Measurements from ENCODE around the gene CEMIP. TPM values are rescaled to one million over a fixed set of nuclear protein-coding genes. Genes with fewer than 3 reads are reported as not detected.

Gene CEMIP
- polyA plus RNA-seq, 1 of the 3 experiments (the other 2 are of a cell fraction): 27.8 TPM

DNA sequence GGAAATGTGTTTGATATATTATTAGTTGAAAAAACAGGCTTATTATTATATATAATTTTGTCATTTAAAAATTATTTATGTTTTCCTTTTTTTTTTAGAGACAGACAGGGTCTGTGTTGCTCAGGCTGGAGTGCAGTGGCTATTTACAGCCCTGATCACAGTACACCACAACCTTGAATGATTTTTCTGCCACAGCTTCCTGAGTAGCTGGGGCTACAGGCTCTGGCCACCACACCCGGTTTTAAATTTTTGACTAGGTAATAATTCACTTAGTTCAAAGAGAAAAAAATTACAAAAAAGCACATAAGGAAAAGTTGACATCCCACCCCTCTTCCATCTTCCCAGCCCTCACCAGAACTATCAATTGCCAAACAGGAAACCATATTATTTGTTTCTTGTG, 4.7 kb upstream of the CEMIP start (continued):
- TF ChIP-seq, protein P1, sequence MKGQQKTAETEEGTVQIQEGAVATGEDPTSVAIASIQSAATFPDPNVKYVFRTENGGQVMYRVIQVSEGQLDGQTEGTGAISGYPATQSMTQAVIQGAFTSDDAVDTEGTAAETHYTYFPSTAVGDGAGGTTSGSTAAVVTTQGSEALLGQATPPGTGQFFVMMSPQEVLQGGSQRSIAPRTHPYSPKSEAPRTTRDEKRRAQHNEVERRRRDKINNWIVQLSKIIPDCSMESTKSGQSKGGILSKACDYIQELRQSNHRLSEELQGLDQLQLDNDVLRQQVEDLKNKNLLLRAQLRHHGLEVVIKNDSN (IDR thresholded peaks at IDR 0.05; ENCODE audit: borderline replicate concordance, low read depth): no peak
- TF ChIP-seq MXI1 (IDR thresholded peaks at IDR 0.05; ENCODE audit: low read depth, low read length): no peak
- no peak for TF ChIP-seq ELF1 (IDR thresholded peaks at IDR 0.05)
- no peak for TF ChIP-seq NFIC (IDR thresholded peaks at IDR 0.05; ENCODE audit: borderline replicate concordance)

DNA sequence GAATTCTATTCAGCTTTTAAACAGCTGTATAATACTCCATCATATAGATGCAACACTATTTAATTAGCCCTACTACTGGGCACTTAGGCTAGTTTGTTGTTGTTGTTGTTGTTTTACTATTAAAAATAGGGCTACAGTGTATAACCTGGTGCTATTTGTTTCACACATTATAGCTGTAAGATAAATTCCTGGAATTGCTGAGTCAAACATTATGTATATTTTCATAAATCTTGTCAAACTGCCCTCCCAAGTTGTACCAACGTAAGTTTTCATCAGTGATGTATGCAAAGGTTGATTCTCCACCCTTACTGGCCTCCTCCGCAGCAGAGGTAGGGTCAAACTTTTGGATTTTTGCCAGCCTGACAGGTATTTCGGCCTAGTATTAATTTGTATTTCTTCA, 3.8 kb upstream of the CEMIP start:
- Histone ChIP-seq H3F3A (replicated peaks; ENCODE audit: insufficient read depth) (peaks cover 6% of the 10 kb centered on the region), H3K79me2 (ENCODE audit: insufficient read depth) (no peaks in the 10 kb centered on the region), H3K27me3 (ENCODE audit: insufficient read depth) (no peaks in the 10 kb centered on the region), H2AFZ (ENCODE audit: low read depth) (no peak overlapping the region), H3K27ac (ENCODE audit: low read depth in 2 of 2, low read length in 1 of 2) (no peak overlapping the region), H3K4me3 (ENCODE audit: low read depth in 2 of 2, low read length in 1 of 2) (no peak overlapping the region), H3K4me1 (ENCODE audit: control insufficient read depth in 1 of 2, insufficient read depth in 2 of 2, low read depth in 1 of 2, low read length in 1 of 2) (peaks cover 0 to 21% of the 10 kb centered on the region in 2 experiments; a peak in 3 of 4 replicates), H3K9ac (no peak overlapping the region), H3K9me3 (no peaks in the 10 kb centered on the region), H3K9me2 (no peaks in the 10 kb centered on the region), H3K4me2 (no peak overlapping the region), H4K20me1 (ENCODE audit: insufficient read depth) (no peaks in the 10 kb centered on the region), H3K36me3 (replicated peaks in 1 of 2; ENCODE audit: control insufficient read depth in 1 of 2, insufficient read depth in 2 of 2, low read length in 1 of 2) (no peaks in the 10 kb centered on the region)
- no peak for DNase-seq
- ChIA-PET CTCF (interaction anchor here (1.2 to 9.4 kb wide), 16 partner anchors 12 to 322 kb away, joined by 4 to 253 read pairs (median 16); partner anchors contain the start of gene ABHD17C), POLR2A (interaction anchor here (1.5 kb wide), 1 partner anchor 207 kb away, joined by 4 read pairs; no protein-coding TSS in a partner anchor)
- TF ChIP-seq, protein P2, sequence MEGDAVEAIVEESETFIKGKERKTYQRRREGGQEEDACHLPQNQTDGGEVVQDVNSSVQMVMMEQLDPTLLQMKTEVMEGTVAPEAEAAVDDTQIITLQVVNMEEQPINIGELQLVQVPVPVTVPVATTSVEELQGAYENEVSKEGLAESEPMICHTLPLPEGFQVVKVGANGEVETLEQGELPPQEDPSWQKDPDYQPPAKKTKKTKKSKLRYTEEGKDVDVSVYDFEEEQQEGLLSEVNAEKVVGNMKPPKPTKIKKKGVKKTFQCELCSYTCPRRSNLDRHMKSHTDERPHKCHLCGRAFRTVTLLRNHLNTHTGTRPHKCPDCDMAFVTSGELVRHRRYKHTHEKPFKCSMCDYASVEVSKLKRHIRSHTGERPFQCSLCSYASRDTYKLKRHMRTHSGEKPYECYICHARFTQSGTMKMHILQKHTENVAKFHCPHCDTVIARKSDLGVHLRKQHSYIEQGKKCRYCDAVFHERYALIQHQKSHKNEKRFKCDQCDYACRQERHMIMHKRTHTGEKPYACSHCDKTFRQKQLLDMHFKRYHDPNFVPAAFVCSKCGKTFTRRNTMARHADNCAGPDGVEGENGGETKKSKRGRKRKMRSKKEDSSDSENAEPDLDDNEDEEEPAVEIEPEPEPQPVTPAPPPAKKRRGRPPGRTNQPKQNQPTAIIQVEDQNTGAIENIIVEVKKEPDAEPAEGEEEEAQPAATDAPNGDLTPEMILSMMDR (IDR thresholded peaks at IDR 0.05): no peak
- no peak for TF ChIP-seq RFX5 (IDR thresholded peaks at IDR 0.05; ENCODE audit: low read length)
- TF ChIP-seq, protein P3, sequence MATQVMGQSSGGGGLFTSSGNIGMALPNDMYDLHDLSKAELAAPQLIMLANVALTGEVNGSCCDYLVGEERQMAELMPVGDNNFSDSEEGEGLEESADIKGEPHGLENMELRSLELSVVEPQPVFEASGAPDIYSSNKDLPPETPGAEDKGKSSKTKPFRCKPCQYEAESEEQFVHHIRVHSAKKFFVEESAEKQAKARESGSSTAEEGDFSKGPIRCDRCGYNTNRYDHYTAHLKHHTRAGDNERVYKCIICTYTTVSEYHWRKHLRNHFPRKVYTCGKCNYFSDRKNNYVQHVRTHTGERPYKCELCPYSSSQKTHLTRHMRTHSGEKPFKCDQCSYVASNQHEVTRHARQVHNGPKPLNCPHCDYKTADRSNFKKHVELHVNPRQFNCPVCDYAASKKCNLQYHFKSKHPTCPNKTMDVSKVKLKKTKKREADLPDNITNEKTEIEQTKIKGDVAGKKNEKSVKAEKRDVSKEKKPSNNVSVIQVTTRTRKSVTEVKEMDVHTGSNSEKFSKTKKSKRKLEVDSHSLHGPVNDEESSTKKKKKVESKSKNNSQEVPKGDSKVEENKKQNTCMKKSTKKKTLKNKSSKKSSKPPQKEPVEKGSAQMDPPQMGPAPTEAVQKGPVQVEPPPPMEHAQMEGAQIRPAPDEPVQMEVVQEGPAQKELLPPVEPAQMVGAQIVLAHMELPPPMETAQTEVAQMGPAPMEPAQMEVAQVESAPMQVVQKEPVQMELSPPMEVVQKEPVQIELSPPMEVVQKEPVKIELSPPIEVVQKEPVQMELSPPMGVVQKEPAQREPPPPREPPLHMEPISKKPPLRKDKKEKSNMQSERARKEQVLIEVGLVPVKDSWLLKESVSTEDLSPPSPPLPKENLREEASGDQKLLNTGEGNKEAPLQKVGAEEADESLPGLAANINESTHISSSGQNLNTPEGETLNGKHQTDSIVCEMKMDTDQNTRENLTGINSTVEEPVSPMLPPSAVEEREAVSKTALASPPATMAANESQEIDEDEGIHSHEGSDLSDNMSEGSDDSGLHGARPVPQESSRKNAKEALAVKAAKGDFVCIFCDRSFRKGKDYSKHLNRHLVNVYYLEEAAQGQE (IDR thresholded peaks at IDR 0.05; ENCODE audit: low read depth, low read length): no peak
- TF ChIP-seq, protein P1 (IDR thresholded peaks at IDR 0.05; ENCODE audit: borderline replicate concordance, low read depth): no peak
- TF ChIP-seq, protein P4, sequence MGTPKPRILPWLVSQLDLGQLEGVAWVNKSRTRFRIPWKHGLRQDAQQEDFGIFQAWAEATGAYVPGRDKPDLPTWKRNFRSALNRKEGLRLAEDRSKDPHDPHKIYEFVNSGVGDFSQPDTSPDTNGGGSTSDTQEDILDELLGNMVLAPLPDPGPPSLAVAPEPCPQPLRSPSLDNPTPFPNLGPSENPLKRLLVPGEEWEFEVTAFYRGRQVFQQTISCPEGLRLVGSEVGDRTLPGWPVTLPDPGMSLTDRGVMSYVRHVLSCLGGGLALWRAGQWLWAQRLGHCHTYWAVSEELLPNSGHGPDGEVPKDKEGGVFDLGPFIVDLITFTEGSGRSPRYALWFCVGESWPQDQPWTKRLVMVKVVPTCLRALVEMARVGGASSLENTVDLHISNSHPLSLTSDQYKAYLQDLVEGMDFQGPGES (IDR thresholded peaks at IDR 0.05; ENCODE audit: low read depth, low read length): no peak
- no peak for TF ChIP-seq JUND (IDR thresholded peaks at IDR 0.05)
- no peak for TF ChIP-seq EZH2phosphoT487 (IDR thresholded peaks at IDR 0.05; ENCODE audit: borderline replicate concordance, low read depth)
- no peak for TF ChIP-seq YY1 (IDR thresholded peaks at IDR 0.05; ENCODE audit: low read depth)
- no peak for TF ChIP-seq TEAD4 (IDR thresholded peaks at IDR 0.05; ENCODE audit: borderline replicate concordance, insufficient read depth)
- no peak for TF ChIP-seq RCOR1 (IDR thresholded peaks at IDR 0.05; ENCODE audit: low read length)
- TF ChIP-seq EP300 (IDR thresholded peaks at IDR 0.05; ENCODE audit: borderline replicate concordance in 1 of 2, low read depth in 1 of 2, low read length in 1 of 2): no peak
- TF ChIP-seq SMC3 (IDR thresholded peaks at IDR 0.05; ENCODE audit: low read depth, low read length): no peak
- 89% methylated on average over 3 of the region's 3 CpGs for WGBS (ENCODE audit: low lambda C conversion rate)
